GM18907 (cell line): Measurements from ENCODE around the gene SMTNL1.

Experiments
- ATAC-seq: cut with Tn5 transposase; IDR thresholded peaks from one replicate; pipeline ENCODE4 v1.9.1; 2021; ENCODE audit warnings: mild to moderate bottlenecking, moderate library complexity; ENCODE audit not compliant: unreplicated experiment

SMTNL1 gene

GRCh38 chr11:57586711-57587245, 49.4 kb downstream of the SMTNL1 start:
- no peak for ATAC-seq

- ATAC-seq, result no peak
These were observed 50.8 kb downstream of the SMTNL1 start for GRCh38 chr11:57588046-57588710.

- no peak for ATAC-seq
These were observed 59.0 kb downstream of the SMTNL1 start for GRCh38 chr11:57596266-57596885.

GRCh38 chr11:57597461-57597915, 60.1 kb downstream of the SMTNL1 start, which contains the start of gene SERPING1:
TSS of gene SERPING1 (plus strand) at chr11:57597685. CDS start at chr11:57598271, 586 bp downstream.
- ATAC-seq, result no peak

GRCh38 chr11:57597916-57598830, 60.8 kb downstream of the SMTNL1 start:
- no peak for ATAC-seq

GRCh38 chr11:57598831-57599155, 61.4 kb downstream of the SMTNL1 start:
- ATAC-seq, result no peak

- ATAC-seq, result no peak
These were observed 62.0 kb downstream of the SMTNL1 start for GRCh38 chr11:57599381-57599780.
